Measurements from ENCODE around the gene AQP2.

The AQP2 gene

GRCh38 chr12:49959685-49960473 lies 9.3 kb downstream of the AQP2 start:
- no peak for DNase-seq

GRCh38 chr12:49960474-49961110 lies 10.1 kb downstream of the AQP2 start:
- DNase-seq: no peak

- DNase-seq: no peak
Observed at GRCh38 chr12:49961111-49961922, 10.8 kb downstream of the AQP2 start, which contains the start of gene AQP5. AQP5 (plus strand) TSS chr12:49961872; CDS start chr12:49962018, 146 bp downstream.

GRCh38 chr12:49961993-49962764 lies 11.6 kb downstream of the AQP2 start:
- no peak for DNase-seq

GRCh38 chr12:49962861-49963765 lies 12.6 kb downstream of the AQP2 start:
- DNase-seq: no peak

GRCh38 chr12:49963976-49964815 lies 13.7 kb downstream of the AQP2 start:
- DNase-seq: no peak

GRCh38 chr12:49964849-49965624 lies 14.5 kb downstream of the AQP2 start:
- no peak for DNase-seq

- no peak for DNase-seq
Observed at GRCh38 chr12:49965836-49966235, 15.3 kb downstream of the AQP2 start.

- DNase-seq: no peak
Observed at GRCh38 chr12:49966511-49967041, 16.0 kb downstream of the AQP2 start.

GRCh38 chr12:49967042-49967776 lies 16.7 kb downstream of the AQP2 start:
- peak; percentile 49 for DNase-seq

GRCh38 chr12:49967777-49968250 lies 17.3 kb downstream of the AQP2 start:
- no peak for DNase-seq

- DNase-seq: no peak
Observed at GRCh38 chr12:49968471-49968870, 17.9 kb downstream of the AQP2 start.

- no peak for DNase-seq
Observed at GRCh38 chr12:49969027-49969426, 18.5 kb downstream of the AQP2 start.

- DNase-seq: no peak
Observed at GRCh38 chr12:49969651-49970429, 19.3 kb downstream of the AQP2 start.

- DNase-seq: no peak
Observed at GRCh38 chr12:49970658-49971057, 20.1 kb downstream of the AQP2 start.

GRCh38 chr12:49971141-49971540 lies 20.6 kb downstream of the AQP2 start:
- no peak for DNase-seq

GRCh38 chr12:49972129-49972528 lies 21.6 kb downstream of the AQP2 start:
- DNase-seq: no peak

All from NCI-H1048 (cell line).